ENCODE measurements around the gene CHST11.

Gene CHST11

GRCh38 chr12:104456417-104456949 lies at the start of gene CHST11:
CHST11 (plus strand) TSS chr12:104456948.
- DNase-seq = peak; percentile 93

GRCh38 chr12:104407438-104407837 lies 49.3 kb upstream of the CHST11 start:
- no peak for DNase-seq

GRCh38 chr12:104407922-104408321 lies 48.8 kb upstream of the CHST11 start:
- no peak for DNase-seq

GRCh38 chr12:104410326-104410725 lies 46.4 kb upstream of the CHST11 start:
- no peak for DNase-seq

- DNase-seq = no peak
Measured at GRCh38 chr12:104410786-104411185, 46.0 kb upstream of the CHST11 start.

GRCh38 chr12:104411826-104412641 lies 44.7 kb upstream of the CHST11 start:
- no peak for DNase-seq

- DNase-seq = no peak
Measured at GRCh38 chr12:104412681-104413080, 44.1 kb upstream of the CHST11 start.

- DNase-seq = no peak
Measured at GRCh38 chr12:104413330-104413729, 43.4 kb upstream of the CHST11 start.

- no peak for DNase-seq
Measured at GRCh38 chr12:104414581-104415341, 42.0 kb upstream of the CHST11 start.

GRCh38 chr12:104415342-104415980 lies 41.3 kb upstream of the CHST11 start:
- DNase-seq = no peak

GRCh38 chr12:104416136-104416535 lies 40.6 kb upstream of the CHST11 start:
- no peak for DNase-seq

GRCh38 chr12:104416585-104416984 lies 40.2 kb upstream of the CHST11 start:
- no peak for DNase-seq

- no peak for DNase-seq
Measured at GRCh38 chr12:104419717-104420116, 37.0 kb upstream of the CHST11 start.

GRCh38 chr12:104420868-104421267 lies 35.9 kb upstream of the CHST11 start:
- DNase-seq = no peak

- DNase-seq = no peak
Measured at GRCh38 chr12:104421343-104421742, 35.4 kb upstream of the CHST11 start.

- DNase-seq = no peak
Measured at GRCh38 chr12:104422441-104422840, 34.3 kb upstream of the CHST11 start.

- DNase-seq = no peak
Measured at GRCh38 chr12:104423273-104423672, 33.5 kb upstream of the CHST11 start.

GRCh38 chr12:104423809-104424208 lies 32.9 kb upstream of the CHST11 start:
- DNase-seq = no peak

- no peak for DNase-seq
Measured at GRCh38 chr12:104424955-104425354, 31.8 kb upstream of the CHST11 start.

GRCh38 chr12:104425614-104426013 lies 31.1 kb upstream of the CHST11 start:
- DNase-seq = no peak

- no peak for DNase-seq
Measured at GRCh38 chr12:104426926-104427546, 29.7 kb upstream of the CHST11 start.

- DNase-seq = no peak
Measured at GRCh38 chr12:104427547-104427938, 29.2 kb upstream of the CHST11 start.

GRCh38 chr12:104433061-104433460 lies 23.7 kb upstream of the CHST11 start:
- no peak for DNase-seq
